ENCODE data around the gene ELP2.
"Not testable (repeated sequence)": the region's sequence is repeated elsewhere in the genome, so short reads cannot be mapped to it uniquely, and the experiment has no call there.

Gene ELP2

DNA sequence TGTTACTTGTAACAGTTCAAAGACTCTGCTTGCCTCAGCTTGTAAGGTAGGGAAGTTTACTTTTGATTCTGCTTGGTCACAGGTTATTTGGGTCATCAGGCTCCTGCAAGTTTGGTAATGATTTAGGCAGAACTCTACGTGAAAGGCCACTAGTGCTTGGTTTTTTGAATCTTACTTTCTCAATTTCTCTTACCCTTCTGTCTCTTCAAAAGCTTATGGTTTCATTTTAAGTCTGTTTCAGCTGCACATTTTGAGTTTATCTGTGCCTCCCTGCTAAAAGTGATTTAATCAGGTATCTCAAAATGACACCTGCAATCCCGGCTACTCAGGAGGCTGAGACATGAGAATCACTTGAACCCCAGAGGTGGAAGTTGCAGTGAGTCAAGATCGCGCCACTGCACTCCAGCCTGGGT lies 31.3 kb downstream of the ELP2 start:
- no peak for DNase-seq

DNA sequence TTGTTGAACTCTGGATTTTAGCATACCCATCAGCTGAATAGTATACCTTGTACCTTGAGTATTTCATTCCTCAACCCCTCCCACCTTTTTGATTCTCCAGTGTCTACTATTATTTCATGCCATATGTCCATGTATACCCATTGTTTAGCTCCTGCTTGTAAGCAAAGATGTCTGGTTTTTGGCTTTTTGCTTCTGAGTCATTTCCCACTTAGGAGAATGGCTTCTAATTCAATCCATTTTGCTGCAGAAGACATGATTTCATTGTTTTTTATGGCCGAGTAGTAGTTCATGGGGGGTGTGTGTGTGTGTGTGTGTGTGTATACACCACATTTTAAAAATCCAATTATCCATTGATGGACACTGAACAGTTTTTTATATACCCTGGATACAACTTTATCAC lies 33.3 kb downstream of the ELP2 start:
- DNase-seq: no peak

DNA sequence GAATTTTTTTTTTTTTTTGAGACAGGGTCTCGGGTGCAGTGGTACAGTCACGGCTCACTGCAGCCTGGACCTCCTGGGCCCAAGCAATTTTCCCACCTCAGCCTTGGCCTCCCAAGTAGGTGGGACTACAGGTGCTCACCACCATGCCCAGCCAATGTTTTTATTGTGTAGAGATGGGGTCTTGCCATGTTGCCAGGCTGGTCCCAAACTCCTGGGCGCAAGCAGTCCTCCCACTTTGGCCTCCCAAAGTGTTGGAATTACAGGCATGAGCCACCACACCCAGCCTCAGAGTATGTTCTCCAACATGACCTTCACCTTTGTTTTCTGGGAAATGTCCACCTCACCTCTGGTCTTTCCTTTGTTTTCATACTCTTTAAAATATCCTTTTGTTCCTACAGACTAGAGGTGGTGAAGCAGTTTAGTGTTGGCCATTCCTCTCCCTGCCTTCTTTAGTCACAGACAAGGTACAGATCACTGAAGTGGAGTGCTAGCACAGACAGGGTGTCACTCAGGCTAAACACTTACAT lies 38.1 kb downstream of the ELP2 start:
- DNase-seq: no peak

DNA sequence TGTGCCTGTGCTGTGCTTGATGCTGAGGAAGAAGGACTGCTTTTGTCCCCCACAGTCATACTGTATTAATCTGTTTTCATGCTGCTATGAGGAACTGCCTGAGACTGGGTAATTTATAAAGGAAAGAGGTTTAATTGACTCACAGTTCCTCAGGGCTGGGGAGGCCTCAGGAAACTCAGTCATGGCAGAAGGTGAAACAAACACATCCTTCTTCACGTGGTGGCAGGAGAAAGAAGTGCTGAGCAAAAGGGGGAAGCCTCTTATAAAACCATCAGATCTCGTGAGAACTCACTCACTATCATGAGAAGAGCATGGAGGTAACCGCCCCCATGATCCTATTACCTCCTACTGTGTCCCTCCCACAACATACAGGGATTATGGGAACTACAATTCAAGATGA lies 38.6 kb downstream of the ELP2 start:
- DNase-seq: not testable (repeated sequence)

DNA sequence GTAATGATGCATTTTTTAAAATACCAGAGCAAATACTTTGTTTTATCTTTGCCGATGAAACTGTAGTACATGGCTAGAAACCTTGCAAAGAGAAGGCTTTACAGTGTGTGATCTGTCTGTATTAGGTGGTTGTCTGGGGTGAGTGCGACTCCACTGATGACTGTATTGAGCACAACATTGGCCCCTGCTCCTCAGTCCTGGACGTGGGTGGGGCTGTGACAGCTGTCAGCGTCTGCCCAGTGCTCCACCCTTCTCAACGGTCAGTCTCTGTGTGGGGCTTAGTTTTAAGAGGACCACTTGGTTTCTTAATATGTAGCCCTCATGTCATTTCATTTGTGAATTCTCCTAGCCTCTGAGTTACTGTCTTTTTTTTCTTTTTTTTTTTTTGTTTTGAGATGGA lies 40.2 kb downstream of the ELP2 start:
- DNase-seq: no peak

DNA sequence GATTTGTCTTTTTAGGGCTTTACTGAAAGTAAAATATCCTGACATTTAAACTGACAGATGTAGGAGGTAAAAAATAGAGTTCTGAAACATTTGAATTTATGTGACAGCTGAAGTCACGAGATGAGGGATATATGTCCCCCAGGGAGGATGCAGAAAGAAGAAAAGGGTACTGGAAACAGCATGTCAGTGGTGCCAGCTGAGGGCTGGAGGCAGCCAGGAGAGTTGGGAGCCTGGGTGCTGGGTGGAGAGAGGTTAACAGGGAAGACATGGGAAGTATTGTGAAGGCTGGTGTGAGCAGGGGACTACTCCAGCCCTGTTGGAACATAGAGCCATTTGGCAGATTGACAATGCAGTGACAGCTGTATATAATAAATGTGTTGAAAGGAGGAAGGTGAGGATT lies 45.8 kb downstream of the ELP2 start:
- no peak for DNase-seq

DNA sequence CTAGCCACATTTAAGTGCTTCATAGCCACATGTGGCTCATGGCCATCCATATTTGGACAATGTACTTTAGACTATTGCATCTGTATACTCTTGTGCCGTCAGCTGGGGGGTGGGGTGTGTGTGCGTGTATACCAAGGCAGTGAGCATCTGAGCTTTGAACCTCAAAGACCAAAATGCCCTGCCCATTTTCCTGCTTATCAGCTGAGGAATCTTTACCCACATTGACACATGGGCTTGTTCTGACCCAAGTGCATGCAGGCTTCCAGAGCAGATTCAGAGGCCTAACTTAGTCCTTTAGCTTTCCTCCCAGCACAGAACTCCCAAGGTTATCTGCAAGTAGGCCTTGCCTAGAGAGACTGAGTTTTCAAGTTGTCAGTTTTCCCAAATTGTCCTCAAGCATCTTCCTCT lies 46.5 kb downstream of the ELP2 start:
- no peak for DNase-seq

DNA sequence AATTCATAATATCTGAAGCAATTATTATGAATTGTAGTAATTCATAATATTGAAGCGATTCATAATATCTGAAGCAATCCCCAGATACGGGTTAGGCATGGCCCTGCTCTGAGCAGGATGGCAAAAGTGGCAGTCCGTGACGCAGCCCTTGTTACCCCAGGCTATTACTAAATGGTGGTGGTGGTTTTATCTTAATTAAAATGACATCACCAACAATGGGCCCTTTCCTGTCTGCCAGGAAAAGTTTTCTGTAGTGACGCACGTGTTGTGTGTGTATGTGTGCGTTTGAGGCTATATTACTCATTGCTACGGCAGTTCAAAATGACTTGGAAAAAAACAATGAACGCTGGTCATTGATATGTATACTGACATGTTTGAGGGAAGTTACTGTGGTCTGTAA lies 47.0 kb downstream of the ELP2 start:
- DNase-seq: no peak

DNA sequence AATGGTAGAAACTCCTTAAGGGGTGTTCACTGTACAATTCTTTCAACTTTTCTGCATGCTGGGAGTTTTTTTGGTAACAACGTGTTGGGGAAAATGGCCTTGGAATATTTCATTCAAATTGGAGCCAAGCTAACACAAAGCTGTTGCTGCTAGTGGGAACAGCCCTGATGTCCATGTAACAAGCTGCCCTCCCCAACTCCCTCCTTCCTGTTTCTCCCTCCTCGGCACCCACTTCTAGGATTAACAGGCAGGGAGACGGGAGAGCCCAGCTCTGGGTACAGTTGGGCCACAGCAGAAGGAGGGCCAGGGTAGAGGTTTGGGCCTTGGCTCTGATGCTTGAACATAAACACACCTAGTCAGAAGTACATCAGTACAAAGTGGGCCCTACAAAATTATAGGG lies 48.2 kb downstream of the ELP2 start:
- no peak for DNase-seq

DNA sequence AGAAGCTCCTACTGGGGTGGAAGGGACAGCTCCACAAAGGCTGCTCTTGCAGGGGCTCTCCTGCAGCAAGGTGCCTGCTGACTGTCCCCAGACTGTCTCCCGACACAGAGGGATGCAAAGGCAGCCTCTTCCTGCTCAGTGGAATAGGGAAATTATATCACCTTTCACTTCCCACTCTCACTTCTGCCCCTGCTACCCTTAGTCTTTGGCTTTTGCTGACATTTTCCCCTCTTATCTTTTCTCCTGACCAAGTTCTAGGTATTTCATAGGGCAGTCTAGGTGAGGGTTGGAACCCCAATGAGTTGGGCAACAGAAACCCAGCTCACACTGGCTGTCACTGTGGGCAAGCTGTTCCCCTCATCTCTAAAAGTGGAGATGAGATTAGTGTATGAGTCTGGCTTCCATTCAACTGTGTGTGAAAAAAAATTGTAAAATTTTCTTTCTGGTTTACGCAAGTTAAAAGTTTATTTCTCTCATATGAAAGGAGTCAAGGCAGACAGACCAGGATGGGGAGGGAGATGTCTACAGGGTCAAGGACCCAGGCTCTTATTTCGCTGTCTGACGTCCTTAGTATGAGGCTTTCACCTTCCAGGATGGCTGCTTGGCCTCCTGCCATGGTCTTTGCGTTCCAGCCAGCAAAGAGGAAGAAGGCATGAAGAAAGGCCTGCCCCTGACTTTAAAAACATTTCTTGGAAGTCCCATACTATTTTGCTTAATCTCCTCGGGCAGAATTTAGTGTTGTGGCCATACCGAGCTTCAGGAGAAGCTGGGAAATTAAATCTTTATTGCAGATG lies 50.1 kb downstream of the ELP2 start:
- DNase-seq: peak; percentile 20

DNA sequence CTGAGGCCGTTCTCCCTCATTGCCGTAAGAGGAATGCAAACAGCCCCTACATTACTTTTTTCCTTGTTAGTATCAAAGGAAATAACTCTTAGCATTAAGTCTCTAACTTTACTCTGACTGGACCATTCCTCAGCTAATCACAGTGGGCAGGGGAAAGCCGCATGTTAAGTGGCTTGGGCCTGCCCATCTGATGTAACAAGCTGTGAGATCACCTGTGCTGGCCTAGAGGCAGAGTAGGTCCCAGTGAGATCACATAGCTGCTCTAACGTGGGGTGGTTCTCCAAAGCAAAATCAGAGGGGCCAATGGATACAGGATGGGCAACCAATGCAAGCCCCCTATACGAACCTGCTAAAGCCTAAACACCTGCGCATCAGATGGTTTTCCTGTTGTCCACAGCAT lies 51.7 kb downstream of the ELP2 start:
- DNase-seq: no peak

DNA sequence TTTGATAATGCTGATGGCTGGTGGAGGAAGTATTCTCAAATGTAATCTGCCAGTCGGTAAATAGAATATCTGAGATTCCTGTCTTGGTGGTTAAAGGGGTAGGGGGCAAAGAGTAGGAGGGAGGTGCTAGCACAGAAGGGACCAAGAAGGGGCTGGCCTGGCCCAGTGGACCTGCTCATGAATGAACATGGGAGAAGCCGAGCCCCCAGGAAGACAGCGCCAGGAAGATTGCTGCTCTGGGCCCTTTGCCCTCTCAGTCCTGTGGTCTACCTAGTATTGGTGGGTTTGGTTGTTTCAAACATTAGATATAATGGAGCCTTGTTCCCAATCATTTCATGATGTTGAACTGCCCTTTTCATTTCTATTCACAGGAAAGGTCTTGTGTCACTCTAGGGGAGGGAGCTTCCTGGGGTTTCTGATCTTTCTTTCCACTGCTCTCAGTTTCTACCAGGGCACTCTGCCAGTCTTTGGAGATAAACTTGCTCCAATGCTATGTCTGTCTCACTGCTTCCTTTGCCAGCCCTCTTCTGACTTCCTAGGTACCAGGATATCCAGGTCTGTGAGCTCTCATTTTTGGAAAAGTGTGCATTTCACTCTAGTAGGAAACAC lies 52.3 kb downstream of the ELP2 start:
- no peak for DNase-seq

DNA sequence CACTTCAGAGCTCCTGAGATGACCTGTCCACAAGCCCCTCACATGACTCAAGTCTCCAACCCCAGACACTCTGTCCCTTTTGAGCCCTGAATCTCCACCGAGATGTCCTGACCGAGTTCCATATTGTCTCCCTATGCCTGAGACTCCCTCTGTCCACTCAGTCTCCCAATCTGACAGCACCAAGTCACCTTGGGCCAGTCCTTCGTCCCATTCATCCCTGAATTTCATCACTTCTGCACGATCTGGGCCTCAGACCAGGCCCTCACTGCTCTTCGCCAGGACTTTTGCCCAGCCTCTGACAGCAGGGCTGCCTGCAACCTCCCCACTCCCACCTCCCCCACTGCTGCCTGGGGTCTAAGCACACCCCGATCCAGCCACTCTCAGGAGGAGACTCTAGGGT lies 53.3 kb downstream of the ELP2 start:
- DNase-seq: no peak

DNA sequence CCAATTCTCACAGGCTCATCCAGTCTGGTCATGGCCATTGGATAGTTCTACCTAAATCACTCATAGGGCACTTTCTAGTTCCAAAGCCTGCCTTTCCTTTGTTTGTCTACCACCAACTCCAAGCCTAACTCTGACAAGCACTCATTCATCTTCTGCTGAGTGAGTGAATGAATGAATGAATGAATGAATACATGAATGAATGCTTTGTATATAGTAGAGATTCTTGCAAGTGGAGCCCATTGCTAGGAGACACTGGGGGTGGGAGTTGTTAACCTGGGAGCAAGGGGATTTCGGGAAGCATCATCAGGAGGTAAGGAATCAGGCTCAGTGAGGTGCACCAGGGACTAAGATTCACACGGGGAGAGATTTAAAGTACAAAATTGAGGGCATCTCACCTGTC lies 54.3 kb downstream of the ELP2 start:
- DNase-seq: no peak

DNA sequence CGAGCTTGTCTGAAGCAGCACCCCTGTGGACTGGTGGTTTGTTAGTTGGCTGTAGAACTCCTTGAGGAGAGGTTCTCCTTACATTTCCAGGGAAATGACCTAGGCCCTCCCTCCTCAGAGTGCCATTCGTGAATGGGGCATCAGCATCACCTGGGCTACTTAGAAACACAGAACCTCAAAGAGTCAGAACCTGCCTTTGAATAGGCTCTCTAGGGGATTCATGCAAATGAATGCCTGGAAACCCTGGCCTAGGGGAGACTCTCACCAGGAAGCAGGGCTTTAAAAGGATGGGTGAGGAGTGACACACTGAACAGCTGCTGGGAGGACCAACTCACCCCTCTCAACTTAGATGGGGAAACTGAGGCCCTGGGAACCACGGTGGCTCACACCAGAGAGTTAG lies 55.5 kb downstream of the ELP2 start:
- DNase-seq: no peak

DNA sequence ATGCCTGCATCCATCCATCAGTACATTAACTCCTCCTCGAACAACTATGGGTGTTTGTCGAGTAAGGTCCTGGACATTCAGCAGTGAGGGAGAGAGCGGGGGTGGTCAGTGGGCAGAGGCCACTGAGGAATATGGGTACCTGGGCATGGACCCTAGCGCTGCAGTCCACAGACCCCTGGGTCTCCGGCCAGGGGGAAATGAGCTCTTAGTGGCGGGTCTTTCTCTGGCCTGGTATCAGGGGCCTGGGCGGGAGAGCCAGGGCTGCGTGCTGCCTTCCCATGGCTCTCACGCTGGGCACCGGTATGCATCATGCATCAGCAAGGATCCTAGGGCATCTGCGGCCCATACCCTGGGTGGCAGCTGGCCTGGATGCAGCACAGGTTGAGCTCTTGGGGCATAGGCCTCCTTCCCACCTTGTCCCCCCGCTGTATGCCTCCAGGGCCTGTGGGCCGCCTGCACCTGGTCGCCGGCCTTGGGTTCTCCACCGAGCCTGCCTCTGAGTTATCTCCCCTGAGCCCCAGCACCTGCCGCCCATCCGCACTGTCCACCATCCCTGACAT lies 56.3 kb downstream of the ELP2 start:
- DNase-seq: no peak

DNA sequence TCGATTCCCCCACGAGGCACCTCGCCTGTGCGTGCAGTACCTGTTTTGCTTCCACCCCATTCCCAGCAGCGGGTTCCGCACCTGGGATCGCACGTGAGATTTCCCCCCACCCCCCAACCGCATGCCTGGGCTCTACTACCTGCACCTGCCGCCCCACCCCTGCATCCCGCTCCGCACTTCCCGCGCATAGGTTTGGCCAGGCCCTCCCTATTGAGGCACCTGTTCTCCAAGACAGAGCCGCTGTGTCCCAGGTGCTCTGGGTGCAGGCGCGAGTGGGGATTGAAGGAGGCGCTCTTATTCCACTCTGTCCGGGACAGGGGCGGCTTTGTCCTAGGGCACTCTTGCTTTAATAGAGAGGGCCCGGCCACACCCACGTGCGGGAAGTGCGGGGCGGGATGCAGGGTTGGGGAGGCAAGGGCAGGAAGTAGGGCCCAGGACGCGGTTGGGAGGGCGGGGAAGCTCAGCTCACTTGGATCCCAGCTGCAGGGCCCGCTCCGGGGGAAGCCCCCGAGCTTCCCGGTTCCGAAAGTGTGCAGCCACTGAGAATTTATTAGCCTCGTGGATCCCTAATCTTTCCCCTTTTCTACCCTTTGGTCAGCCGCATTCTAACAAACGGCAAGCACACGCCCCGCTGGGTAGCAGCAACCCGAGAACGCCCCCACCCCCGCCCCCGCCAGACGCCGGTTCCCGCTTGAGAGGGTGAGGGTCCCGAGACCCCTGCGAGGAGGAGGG lies 56.9 kb downstream of the ELP2 start:
- peak; percentile 28 for DNase-seq

DNA sequence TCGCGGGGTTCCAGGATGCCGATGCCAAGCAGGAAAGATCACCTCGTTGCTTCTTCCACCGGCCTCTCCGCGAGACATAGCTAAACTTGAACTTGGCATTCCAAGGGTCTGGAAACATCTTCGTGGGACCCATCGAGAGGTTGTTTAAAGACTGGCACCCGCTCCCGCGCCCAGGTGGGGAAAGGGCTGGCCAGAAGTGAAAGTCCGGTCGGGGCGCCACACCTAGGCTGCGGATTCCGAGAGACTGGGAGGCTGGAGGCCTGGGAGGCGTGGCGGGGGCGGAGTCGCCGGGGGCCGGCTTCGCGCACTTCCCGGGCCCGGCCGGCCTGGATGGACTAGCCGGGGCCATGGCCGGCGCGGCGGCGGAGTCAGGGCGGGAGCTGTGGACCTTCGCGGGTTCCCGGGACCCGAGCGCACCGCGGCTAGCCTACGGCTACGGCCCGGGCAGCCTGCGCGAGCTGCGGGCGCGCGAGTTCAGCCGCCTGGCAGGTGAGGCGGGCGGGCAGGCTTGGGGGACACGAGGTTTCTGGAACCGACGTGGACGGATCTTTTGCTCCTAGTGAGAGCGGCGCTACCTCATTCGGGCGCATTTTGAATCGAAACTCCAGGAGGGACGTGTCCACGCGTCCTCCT lies 57.6 kb downstream of the ELP2 start, which contains the start of gene MOCOS:
Gene MOCOS (plus strand): TSS at position 305 of the 633 bp plus-strand sequence. CDS start 43 bp downstream, at position 348.
- peak; percentile 66 for DNase-seq

DNA sequence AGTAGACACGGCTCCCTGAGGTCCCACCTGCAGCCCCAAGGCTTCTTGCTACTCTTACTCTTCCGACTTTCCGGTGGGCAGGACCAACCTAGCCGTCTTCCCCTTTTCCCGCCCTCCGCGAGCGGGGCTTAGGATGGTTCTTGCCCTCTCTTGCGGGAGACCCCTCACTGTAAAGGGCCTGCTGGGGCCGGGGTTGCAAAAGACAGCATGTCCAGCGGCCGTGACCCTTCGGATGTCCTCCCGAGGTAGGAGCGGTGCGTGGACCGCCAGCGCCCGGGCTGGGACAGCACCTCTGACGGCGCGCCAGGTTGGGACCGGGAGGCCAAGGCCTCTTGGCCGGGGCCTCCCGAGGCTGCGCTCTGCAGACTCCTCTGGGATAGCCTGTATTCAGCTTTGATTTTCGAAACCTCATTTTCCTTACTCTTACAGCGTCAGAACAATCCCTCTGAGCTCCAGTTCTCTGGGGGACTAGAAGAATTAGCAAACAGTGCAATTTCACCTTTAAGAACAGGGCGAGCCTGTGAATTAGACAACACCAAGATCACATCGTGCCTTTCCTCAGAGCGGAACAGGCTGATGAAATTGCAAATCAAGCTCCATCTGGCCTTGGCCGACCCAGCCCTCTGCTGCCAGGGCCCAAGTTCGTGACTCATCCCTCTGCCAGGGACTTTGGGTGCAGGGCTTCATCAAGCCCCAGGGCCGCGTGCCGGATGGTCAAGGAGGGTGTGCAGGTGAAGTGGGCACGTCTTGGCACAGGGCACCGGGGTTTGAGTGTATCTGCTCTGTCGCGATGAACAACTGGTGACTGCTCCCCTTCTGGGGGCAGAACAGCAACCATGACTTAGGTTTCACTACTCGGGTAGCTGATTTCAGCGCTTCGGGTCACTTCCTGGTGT lies 58.4 kb downstream of the ELP2 start:
- DNase-seq: no peak

DNA sequence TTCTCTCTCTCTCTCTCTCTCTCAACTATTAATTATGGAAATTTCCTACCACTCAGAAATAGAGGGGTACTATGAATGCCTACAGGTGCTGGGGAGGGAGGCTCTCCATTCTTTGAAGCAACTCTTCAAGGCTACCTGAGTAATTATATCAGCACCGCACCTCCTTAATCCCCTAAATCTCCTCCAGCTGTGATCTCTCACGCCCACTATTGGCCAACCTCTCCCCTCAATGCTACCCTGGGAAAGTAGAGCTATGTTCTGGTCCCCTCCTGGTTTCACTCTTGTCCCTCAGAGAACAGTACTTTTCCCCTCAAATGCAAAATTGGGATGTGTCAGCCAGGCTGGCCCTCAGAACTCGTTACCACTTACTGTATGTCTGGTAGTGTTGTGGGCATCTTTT lies 59.2 kb downstream of the ELP2 start:
- DNase-seq: no peak

DNA sequence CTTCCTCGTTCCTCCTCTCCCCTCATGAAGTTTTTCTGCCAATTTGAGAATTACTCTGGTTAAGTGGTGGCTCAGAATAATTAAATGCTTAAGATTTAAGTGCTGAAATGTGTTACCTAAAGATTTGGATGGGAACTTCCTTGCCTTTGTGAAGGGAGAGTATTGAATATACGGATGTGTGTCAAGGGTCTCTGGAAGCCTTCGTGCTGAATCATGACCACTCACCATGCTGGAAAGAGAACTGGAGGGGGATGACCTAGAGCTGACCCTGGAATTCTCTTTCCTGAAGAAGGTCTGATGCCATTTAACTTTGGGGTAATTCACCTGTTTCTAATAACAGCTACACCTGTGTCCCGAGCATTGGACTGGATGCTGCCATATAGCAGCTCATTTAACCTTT lies 59.8 kb downstream of the ELP2 start:
- no peak for DNase-seq

DNA sequence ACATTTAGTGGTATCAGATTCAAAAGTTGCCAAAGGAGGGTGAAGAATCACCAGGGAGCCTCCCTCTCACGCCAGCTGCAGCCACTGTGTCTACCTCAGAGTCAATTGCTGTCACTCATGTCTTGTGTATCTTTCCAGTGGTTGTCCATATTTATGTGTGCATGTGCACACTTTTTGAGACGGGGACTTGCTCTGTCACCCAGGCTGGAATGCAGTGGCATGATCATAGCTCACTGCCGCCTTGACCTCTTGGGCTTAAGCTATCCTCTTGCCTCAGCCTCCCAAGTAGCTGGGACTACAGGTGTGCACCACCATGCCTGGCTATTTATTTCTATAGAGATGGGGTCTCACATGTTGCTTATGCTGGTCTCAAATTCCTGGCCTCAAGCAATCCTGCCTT lies 61.6 kb downstream of the ELP2 start:
- no peak for DNase-seq
